K562 (cell line): ENCODE data around the gene COX6A2. TPM values are rescaled to one million over a fixed set of nuclear protein-coding genes. Genes with fewer than 3 reads are reported as not detected.

Experiments
- ATAC-seq: fragments of 200-7000 bp; cut with Tn5 transposase; 3 replicates; pipeline ENCODE4 v1.9.1; 2020; ENCODE audit warnings: moderate library complexity
- BruUV-seq: library from RNA; stranded (reverse); fragments of 400-500 nt; replicated peaks from 2 replicates; lab custom pipeline; 2021; lab: Mats Ljungman, UMichigan
- CTCF ChIA-PET: fragments of 300-600 bp; formaldehyde crosslinking; extraction: SDS; loops from one replicate; lab custom pipeline; 2021; ENCODE audit warnings: low intra/inter-chr PET ratio; lab: Yijun Ruan, JAX
- POLR2A ChIA-PET: fragments of 300-600, 350-650 bp; sonication (Branson Sonifier 250); formaldehyde crosslinking; extraction: SDS; loops from one replicate; lab custom pipeline; 2021; ENCODE audit warnings: antibody characterized with exemption, inconsistent platforms; lab: Yijun Ruan, JAX
- DNase-seq, 4 experiments: peaks; one replicate each; pipeline versions ENCODE4 v3.0.0 to v3.0.0-alpha.2; 2011 to 2018; ENCODE audit warnings: low spot score in 3 of 4, mixed read lengths in 3 of 4; ENCODE audit errors: extremely low read depth in 1 of 4
- FAIRE-seq: peaks from 2 replicates; lab custom pipeline; 2011; peaks lifted over from hg19 to GRCh38; lab: Jason Lieb, UNC
- H2AFZ ChIP-seq: 2 replicates; pipeline ENCODE4 v1.6.0; 2011; ENCODE audit warnings: low read depth, low read length, control low read depth, inconsistent platforms
- H3K27ac ChIP-seq: fragments of 200-600 bp; 3 replicates; pipeline ENCODE4 v1.8.0; 2011; ENCODE audit warnings: low read depth, mild to moderate bottlenecking, control low read depth, inconsistent platforms, low read length, moderate library complexity, mixed read lengths; ENCODE audit errors: extremely low read depth
- H3K27me3 ChIP-seq, 2 experiments: fragments of 300-600 bp in 1 of 2; 2 replicates in 1 of 2; 3 replicates in 1 of 2; pipeline versions ENCODE4 v1.6.0 to v1.8.0; 2011; ENCODE audit warnings: inconsistent platforms in 2 of 2, low read length in 2 of 2, mild to moderate bottlenecking in 1 of 2, mixed read lengths in 1 of 2, moderate library complexity in 1 of 2; ENCODE audit not compliant: control insufficient read depth in 2 of 2, insufficient read depth in 2 of 2
- H3K36me3 ChIP-seq: fragments of 300-600 bp; 3 replicates; pipeline ENCODE4 v1.8.0; 2011; ENCODE audit warnings: mild to moderate bottlenecking, low read length, inconsistent platforms; ENCODE audit not compliant: control insufficient read depth, insufficient read depth
- H3K4me1 ChIP-seq, 2 experiments: fragments of 200-600 bp in 1 of 2; replicated peaks in 1 of 2; 2 replicates in 1 of 2; 3 replicates in 1 of 2; pipeline versions ENCODE4 v1.5.1 to v1.8.0; 2011; ENCODE audit warnings: inconsistent platforms in 2 of 2, low read length in 2 of 2, mild to moderate bottlenecking in 1 of 2, mixed read lengths in 1 of 2, moderate library complexity in 1 of 2; ENCODE audit not compliant: control insufficient read depth in 2 of 2, insufficient read depth in 2 of 2
- H3K4me2 ChIP-seq: 2 replicates; pipeline ENCODE4 v1.6.1; 2011; ENCODE audit warnings: low read length, control low read depth, inconsistent platforms, mixed read lengths; ENCODE audit not compliant: insufficient read depth
- H3K4me3 ChIP-seq: fragments of 200-600 bp; sonication (generic), shearing (Covaris generic); 2 replicates; pipeline ENCODE4 v1.5.1; 2016; ENCODE audit warnings: control low read depth, inconsistent platforms
- H3K79me2 ChIP-seq: fragments of 200-600 bp; 3 replicates; pipeline ENCODE4 v1.8.0; 2011; ENCODE audit warnings: low read length, inconsistent platforms; ENCODE audit not compliant: control insufficient read depth, insufficient read depth
- H3K9ac ChIP-seq, 2 experiments: 2 replicates each; pipeline versions ENCODE4 v1.6.0 to v1.6.1; 2011; ENCODE audit warnings: low read depth in 2 of 2, low read length in 2 of 2, control low read depth in 1 of 2, inconsistent platforms in 1 of 2, mild to moderate bottlenecking in 1 of 2, mixed read lengths in 1 of 2; ENCODE audit not compliant: insufficient read depth in 1 of 2
- H3K9me1 ChIP-seq: one replicate; pipeline ENCODE4 v1.6.0; 2011; ENCODE audit warnings: inconsistent platforms, mild to moderate bottlenecking, low read length, moderate library complexity; ENCODE audit not compliant: control insufficient read depth, insufficient read depth
- H3K9me3 ChIP-seq: replicated peaks from 2 replicates; pipeline ENCODE4 v1.5.1; 2011; ENCODE audit warnings: low read depth, low read length, inconsistent platforms; ENCODE audit not compliant: control insufficient read depth, insufficient read depth
- H4K20me1 ChIP-seq: replicated peaks from 2 replicates; pipeline ENCODE4 v1.6.1; 2011; ENCODE audit warnings: low read length, inconsistent platforms, mixed read lengths; ENCODE audit not compliant: control insufficient read depth, insufficient read depth
- BHLHE40 ChIP-seq: IDR thresholded peaks from 2 replicates; pipeline ENCODE4 v1.6.1; 2011; ENCODE audit warnings: low read length, improper control_type of control experiment
- DMBX1 ChIP-seq: fragments of 250-450 bp; sonication (Bioruptor Pico); IDR thresholded peaks from 2 replicates; pipeline ENCODE4 v1.8.0; 2022; ENCODE audit warnings: inconsistent platforms, mild to moderate bottlenecking, moderate library complexity, borderline replicate concordance
- HDAC2 ChIP-seq: fragments of 450-650 bp; IDR thresholded peaks from 2 replicates; pipeline ENCODE4 v1.6.1; 2016; ENCODE audit warnings: mild to moderate bottlenecking
- NFE2L1 ChIP-seq: fragments of 450-650 bp; IDR thresholded peaks from 2 replicates; pipeline ENCODE4 v1.6.1; 2016; ENCODE audit warnings: missing genetic modification characterization, low read depth, mild to moderate bottlenecking, missing compliant biosample characterization, moderate library complexity, borderline replicate concordance
- PTTG1 ChIP-seq: fragments of 450-650 bp; IDR thresholded peaks from 2 replicates; pipeline ENCODE4 v1.6.1; 2016; ENCODE audit warnings: low read depth, mild to moderate bottlenecking, missing genetic modification characterization, missing compliant biosample characterization
- ZNF263 ChIP-seq: sonication (generic); formaldehyde crosslinking; IDR thresholded peaks from 2 replicates; pipeline ENCODE4 v1.8.0; 2022; ENCODE audit warnings: mild to moderate bottlenecking, missing genetic modification reagents, borderline replicate concordance
- ZNF766 ChIP-seq: fragments of 200-800 bp; sonication (Bioruptor generic); conservative IDR thresholded peaks from 2 replicates; pipeline ENCODE4 v1.6.1; 2016; ENCODE audit warnings: missing genetic modification characterization, missing compliant biosample characterization
- WGBS: fragments of 100-300 bp; shearing (Covaris generic); methylation state at CpG from one replicate; pipeline ENCODE4 v1.1.6; 2016; ENCODE audit warnings: low coverage, mixed read lengths; ENCODE audit not compliant: insufficient coverage; ENCODE audit errors: missing lambda C conversion rate; 5-methylcytosine and 5-hydroxymethylcytosine counted together
- in situ Hi-C: fragments of 300-500 bp; cut with MboI; formaldehyde crosslinking; loops from 4 replicates; pipeline ENCODE4 v1.15.0; 2018; ENCODE audit warnings: inconsistent platforms, mixed read lengths
- intact Hi-C: fragments of 100-400 bp; cut with micrococcal nuclease; formaldehyde crosslinking; loops from 2 replicates; pipeline ENCODE4 v1.14.2; 2022
- polyA plus RNA-seq, 8 experiments: library from polyadenylated mRNA; depleted of rRNA in 4 of 8; stranded (reverse) in 5 of 8; unstranded in 3 of 8; fragments of >200 nt; fragmentation: Nextera tagmentation in 2 of 8; fragmentation: Illumina TruSeq in 1 of 8; extraction: Ambion mirVana in 2 of 8; extraction: Trizol in 1 of 8; gene quantifications; 2 replicates each; pipeline versions ENCODE4 v1.2.1 to v1.2.3, GENCODE V29; 2011 to 2014; ENCODE audit warnings: inconsistent platforms in 1 of 8, missing spikeins in 1 of 8
- total RNA-seq, 7 experiments: library from RNA; depleted of rRNA in 6 of 7; stranded (reverse); fragments of >200 nt in 6 of 7; fragmentation: Illumina TruSeq in 2 of 7; extraction: Trizol in 2 of 7; gene quantifications; 2 replicates each; pipeline versions ENCODE4 v1.2.1 to v1.2.3, GENCODE V29; 2011 to 2021; ENCODE audit warnings: low replicate concordance in 1 of 7
- TF ChIP-seq, protein P1 (sequence below): sonication (generic); formaldehyde crosslinking; IDR thresholded peaks from 2 replicates; pipeline ENCODE4 v1.9.0; 2022; ENCODE audit warnings: mild to moderate bottlenecking, missing genetic modification reagents
- TF ChIP-seq, protein P2 (sequence below): sonication (generic); formaldehyde crosslinking; IDR thresholded peaks from 2 replicates; pipeline ENCODE4 v1.8.1; 2023; ENCODE audit warnings: mild to moderate bottlenecking, missing genetic modification reagents

COX6A2 gene
- total and polyA plus RNA-seq, 9 of the 15 experiments (the other 6 are each of a cell fraction or from before 2014, with no cell fraction given): not detected

DNA sequence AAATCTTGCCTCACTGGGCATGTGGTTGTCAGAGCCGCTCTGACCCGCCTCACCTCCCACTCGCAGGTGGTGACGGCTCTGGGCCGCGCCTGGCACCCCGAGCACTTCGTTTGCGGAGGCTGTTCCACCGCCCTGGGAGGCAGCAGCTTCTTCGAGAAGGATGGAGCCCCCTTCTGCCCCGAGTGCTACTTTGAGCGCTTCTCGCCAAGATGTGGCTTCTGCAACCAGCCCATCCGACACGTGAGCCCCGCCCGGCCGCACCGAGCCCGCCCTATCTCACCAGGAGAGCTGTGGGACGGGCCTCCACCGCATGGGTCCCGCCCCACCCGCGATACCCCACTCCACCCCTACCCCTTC, 47.8 kb upstream of the COX6A2 start:
- POLR2A ChIA-PET: interaction anchor here (0.7 to 1.0 kb wide), 2 partner anchors 15 to 452 kb away, joined by 3 read pairs; no protein-coding TSS in a partner anchor
- no TSS peak for BruUV-seq
- Histone ChIP-seq H3K4me1 (peaks cover 35 to 68% of the 10 kb centered on the region in 2 experiments), H3K27me3 (no peaks in the 10 kb centered on the region), H2AFZ (peak overlapping the region; percentile 78), H3K9me3 (no peaks in the 10 kb centered on the region), H3K36me3 (no peaks in the 10 kb centered on the region), H3K79me2 (no peaks in the 10 kb centered on the region), H3K9ac (no peak overlapping the region), H4K20me1 (no peaks in the 10 kb centered on the region), H3K4me2 (peak overlapping the region; percentile 74; the same call in 1 of the 2 replicates), H3K9me1 (no peaks in the 10 kb centered on the region), H3K27ac (peak overlapping the region; percentile 48; the same call in 1 of the 3 replicates), H3K4me3 (no peak overlapping the region)
- ATAC-seq (no peak), DNase-seq (peak; percentile 36 to 48 (median 45)), FAIRE-seq (no peak)
- CTCF ChIA-PET: no interaction called here
- in situ Hi-C loops: no loop called here
- no peak for TF ChIP-seq ZNF766 (CRISPR knock-in tag)
- TF ChIP-seq BHLHE40: peak; percentile 39; the same call in 1 of the 2 replicates
- TF ChIP-seq, protein P1, sequence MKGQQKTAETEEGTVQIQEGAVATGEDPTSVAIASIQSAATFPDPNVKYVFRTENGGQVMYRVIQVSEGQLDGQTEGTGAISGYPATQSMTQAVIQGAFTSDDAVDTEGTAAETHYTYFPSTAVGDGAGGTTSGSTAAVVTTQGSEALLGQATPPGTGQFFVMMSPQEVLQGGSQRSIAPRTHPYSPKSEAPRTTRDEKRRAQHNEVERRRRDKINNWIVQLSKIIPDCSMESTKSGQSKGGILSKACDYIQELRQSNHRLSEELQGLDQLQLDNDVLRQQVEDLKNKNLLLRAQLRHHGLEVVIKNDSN (CRISPR knock-in tag): 0 out of 2 replicates have a peak, but pooled peaks have one; percentile 27
- TF ChIP-seq HDAC2: no peak
- TF ChIP-seq DMBX1: no peak
- no peak for TF ChIP-seq ZNF263 (CRISPR knock-in tag)
- TF ChIP-seq, protein P2, sequence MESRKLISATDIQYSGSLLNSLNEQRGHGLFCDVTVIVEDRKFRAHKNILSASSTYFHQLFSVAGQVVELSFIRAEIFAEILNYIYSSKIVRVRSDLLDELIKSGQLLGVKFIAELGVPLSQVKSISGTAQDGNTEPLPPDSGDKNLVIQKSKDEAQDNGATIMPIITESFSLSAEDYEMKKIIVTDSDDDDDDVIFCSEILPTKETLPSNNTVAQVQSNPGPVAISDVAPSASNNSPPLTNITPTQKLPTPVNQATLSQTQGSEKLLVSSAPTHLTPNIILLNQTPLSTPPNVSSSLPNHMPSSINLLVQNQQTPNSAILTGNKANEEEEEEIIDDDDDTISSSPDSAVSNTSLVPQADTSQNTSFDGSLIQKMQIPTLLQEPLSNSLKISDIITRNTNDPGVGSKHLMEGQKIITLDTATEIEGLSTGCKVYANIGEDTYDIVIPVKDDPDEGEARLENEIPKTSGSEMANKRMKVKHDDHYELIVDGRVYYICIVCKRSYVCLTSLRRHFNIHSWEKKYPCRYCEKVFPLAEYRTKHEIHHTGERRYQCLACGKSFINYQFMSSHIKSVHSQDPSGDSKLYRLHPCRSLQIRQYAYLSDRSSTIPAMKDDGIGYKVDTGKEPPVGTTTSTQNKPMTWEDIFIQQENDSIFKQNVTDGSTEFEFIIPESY (CRISPR knock-in tag): peak; percentile 70; the same call in 1 of the 2 replicates
- TF ChIP-seq NFE2L1: no peak
- TF ChIP-seq PTTG1 (tag): no peak
- 72% methylated on average over 16 of the region's 26 CpGs for WGBS
- intact Hi-C loops: no loop called here
